ENCODE results near the gene RAB31.

DNA sequence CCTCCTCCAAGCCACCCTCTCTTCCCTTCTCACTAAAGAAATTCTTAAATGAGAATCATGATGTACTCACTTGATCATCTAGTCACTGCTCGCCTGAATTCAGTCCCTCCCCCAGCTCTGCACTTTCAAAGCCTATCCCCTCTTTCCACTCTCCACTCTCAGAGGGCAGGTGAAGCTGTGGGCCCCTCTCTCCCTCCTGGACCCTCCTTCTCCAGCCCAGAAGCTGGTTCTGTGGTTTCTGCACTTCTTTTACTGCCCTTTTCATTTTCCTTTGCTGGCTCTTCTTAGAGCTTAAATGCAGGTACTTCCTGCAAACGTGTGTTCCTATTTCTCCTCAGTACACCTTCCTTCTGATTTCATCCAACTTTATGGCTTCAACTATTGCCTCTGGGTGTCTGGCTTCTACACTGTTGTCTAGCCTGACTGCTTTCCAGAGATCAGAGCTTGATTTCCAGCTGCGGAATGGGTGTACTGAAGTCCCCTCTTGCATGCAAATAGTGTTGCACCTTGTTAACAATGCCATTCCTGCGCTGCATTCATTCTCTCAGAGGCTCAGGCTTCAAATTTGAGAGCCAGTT lies 162.4 kb downstream of the RAB31 start:
- TF ChIP-seq, protein P1, sequence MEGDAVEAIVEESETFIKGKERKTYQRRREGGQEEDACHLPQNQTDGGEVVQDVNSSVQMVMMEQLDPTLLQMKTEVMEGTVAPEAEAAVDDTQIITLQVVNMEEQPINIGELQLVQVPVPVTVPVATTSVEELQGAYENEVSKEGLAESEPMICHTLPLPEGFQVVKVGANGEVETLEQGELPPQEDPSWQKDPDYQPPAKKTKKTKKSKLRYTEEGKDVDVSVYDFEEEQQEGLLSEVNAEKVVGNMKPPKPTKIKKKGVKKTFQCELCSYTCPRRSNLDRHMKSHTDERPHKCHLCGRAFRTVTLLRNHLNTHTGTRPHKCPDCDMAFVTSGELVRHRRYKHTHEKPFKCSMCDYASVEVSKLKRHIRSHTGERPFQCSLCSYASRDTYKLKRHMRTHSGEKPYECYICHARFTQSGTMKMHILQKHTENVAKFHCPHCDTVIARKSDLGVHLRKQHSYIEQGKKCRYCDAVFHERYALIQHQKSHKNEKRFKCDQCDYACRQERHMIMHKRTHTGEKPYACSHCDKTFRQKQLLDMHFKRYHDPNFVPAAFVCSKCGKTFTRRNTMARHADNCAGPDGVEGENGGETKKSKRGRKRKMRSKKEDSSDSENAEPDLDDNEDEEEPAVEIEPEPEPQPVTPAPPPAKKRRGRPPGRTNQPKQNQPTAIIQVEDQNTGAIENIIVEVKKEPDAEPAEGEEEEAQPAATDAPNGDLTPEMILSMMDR (IDR thresholded peaks at IDR 0.05): no peak
- TF ChIP-seq REST (IDR thresholded peaks at IDR 0.05; ENCODE audit: insufficient read depth in 1 of 2, low read depth in 2 of 2, low read length in 1 of 2) (no peak), POLR2AphosphoS5 (IDR thresholded peaks at IDR 0.05; ENCODE audit: low read depth, low read length) (no peak), SIN3A (IDR thresholded peaks at IDR 0.05; ENCODE audit: borderline replicate concordance, insufficient read depth, low read depth, low read length) (no peak), TCF7L2 (IDR thresholded peaks at IDR 0.05; ENCODE audit: low read depth, low read length) (no peak)
